ENCODE measurements around the gene PATZ1.
"Not testable (repeated sequence)": the region's sequence is repeated elsewhere in the genome, so short reads cannot be mapped to it uniquely, and the experiment has no call there.

The PATZ1 gene

DNA sequence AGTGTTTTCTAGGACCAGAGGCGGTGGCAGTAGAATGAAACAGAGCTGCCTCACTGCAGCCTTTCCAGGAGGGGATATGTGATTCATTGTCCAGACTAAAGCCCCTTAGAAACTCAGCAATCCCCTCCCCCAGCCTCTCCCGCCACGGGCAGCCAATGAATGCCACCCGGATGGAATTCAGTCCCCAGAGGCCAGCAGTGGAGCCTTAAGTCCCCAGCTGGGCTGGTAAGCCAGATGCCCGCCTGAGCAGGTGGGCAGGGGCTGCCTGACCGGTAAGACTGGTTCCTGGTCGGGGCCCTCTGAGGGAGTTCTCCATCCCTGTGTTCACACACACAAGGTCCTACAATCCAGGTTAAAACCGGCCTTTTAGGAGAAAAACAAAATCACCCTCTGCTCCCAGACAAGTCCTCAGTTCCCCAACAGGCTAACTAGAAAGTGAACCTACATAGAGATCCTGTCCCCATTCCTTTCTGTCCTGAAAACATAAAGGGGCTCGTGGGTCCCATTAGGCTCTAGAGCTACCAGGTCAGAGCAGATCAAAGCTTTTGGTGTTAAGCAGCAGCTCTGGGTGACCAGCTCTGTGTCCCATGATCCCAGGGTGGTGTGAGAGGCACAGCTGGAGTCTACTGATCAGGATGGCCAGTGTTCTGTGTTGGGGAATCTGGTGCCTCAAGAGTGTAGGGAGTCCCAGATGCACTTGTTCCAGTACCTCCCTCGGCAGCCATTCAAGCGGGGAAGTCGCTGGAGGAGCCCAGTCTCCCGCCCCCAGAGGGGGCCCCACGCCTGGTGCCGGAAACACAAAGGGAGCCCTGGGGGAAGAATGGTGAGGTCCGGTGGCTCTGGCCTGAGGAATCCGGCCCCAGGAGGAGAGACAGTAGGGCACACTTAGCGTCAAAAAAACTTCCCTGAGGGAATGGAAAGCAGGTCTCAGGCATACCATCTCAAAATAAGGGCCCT, 2.6 kb downstream of the PATZ1 start:
- no peak for DNase-seq

DNA sequence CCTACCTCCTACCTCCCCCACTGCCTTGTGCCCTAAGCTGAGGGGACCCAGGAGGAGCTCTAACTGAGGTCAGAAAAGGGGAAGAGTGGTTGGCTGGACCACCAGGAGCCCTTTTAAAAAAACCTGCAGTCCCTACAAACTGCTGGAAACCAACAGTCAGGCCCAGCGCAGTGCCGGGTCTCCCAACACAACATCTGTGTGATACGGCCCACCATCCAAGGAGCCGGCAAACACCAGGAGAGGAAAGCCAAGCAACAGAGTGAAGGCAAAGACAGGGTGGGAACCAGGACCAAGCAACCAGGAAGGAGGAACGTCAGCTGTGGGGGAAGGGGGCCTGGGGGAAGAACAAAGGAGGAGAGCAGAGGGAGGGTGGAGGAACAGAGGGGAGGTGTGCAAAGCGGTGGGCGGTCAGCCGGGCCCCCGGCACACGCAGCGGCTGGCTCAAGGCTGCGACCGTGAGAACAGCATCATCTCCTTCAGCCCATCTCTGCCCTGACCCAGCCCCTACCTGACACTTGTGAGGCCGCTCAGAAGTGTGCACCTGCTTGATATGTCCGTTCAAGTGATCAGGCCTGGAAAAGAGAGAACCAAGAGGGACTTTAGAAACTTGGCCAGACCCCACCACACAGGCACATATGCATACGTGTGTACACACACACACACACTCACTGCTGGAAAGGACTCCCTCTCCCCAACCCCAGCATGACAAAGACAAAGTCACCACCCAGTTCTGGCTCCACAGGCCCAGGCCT, 3.6 kb downstream of the PATZ1 start:
- DNase-seq: peak; percentile 5

DNA sequence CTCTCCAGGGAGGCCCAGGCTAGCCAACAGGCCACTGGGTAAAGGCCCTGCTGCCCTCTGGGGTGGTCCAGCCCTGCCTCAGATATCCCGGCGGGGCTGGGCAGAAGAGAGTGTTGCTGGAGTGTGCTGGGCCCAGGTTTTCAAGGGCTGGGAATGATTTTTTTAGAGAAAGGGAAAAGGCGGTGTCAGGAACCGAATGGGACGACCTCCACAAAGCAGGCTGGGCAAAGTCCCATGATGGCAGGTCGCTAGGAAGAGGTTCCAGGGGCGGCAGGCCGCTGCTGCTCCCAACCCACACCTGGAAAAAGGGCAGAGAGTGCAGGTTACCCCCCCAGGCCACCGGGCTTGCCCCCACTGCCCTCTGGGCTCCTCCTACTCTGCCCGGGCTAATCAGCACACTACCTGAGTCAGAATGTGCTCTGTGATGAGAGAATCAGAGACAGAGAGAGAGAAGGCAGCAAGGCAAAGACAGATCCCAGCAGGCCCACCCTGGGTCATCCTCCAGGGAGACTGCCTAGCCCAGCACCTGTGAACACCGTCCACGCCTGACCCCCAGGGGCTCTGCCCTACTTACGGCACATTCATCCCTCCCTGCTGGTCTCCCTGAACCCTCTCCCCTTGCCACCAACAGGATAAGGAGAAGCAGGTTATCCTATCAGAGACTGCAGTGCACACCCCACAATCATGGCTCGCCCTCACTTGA, 4.6 kb downstream of the PATZ1 start:
- no peak for DNase-seq

DNA sequence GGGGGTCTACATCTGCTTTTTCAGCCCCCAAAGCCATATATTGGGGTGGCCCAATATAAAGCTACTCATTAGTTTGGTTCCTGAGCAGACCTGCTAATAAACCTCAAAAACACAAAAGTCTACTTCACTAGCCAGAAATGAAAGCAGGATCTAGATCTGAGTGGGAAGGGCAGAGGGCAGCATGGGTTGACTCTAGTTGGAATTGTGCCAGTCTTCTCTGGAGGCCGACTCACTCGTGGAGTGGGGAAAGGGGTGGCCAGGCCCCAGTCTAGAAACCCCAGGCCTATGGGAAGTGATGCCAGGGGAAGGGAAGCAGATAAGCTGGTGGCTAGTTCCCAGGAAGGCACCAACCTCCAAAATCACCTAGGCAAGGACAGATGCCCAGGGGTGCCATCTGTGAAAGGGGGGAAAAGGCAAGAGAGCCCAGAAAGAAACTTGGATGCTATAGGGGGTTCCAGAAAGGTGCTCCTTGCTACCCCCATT, 5.3 kb downstream of the PATZ1 start:
- no peak for DNase-seq

DNA sequence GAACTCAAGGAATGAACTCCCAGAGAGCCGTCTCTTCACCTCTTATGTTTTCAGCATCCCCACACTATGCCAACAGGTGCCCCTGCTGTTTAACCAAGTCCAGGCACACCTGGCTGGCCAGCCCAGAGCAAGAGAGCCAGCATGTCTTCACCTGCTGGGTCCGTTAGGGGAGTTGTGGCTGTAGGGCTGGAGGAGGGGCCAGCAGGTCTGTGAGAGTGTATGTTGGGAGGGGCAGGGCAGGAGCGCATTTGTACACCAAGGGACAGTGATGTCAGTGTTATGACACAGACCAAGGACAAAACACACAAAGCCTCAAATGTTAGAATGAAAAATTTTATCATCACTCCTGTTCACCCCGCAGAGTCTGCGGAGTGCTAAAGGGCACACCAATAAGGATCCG, 5.8 kb downstream of the PATZ1 start:
- no peak for DNase-seq

DNA sequence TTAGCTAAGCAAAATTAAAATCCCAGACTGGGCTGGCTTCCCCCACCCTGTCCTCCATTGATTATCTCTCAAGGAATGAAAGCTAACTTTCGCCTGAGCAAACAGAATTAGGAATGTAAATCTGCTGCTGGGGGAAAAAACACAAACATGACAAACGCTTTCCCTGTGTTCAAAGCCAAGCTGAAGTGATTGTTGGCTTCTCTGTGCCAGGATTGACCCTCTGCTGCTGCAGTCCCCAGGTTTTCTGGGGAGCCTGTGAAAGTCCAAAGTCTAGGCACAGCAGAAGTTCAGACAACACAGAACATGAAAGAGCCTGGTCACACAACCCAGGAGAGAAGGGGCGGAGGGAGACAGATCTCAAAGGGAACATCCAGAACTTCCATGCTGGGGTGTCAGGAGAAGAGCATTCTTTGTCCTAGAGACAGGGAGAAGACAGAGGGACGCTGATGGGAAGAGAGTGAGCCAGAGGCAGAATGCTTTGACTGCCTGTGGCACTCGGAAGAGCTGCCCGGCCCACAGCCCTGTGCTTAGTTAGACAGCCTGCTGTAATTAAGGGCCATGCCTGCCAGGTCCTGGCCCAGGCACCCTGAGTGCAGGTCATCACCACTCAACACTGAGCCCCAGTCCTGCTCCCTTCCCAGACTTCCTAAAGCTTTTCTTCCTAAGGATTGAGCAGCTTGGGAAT, 6.9 kb downstream of the PATZ1 start:
- DNase-seq: no peak

DNA sequence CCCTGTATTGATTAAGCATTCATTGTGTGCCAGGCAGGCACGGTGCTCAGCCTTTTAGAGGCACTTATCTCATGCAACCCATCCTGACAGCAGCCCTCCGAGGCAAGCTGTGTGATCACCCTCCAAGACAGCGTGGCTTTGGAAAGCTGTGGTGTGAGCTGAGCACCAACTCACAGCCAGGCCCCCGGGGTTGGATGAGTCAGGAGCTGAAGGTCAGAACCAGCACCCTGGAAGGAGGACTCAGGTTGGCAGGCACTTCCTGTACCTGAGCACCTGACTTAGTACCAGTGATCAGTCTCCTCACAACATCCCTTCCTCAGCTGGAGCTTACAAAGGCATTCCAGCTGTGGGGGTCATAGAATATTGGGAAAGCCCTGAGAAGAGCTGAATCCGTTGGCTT, 9.0 kb downstream of the PATZ1 start:
- no peak for DNase-seq

DNA sequence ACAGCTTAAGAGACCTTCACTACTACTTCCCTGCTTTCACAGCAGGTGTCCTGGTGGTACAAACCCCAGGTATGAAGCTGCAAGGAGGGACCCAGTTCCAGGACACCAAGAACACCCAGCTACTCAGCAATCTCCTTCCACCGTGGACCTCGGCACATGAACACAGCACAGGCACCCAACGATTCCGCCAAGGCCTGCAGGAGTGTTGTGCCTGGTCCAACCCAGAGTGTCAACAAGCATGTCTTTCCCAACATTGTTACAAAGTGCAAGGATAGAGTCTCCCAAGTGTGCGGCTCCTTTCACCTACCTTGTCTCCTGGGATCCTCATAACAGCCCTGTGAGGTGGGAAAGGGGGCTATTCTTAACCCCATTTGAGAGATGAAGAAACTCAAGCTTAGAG, 11.8 kb downstream of the PATZ1 start:
- DNase-seq: no peak

DNA sequence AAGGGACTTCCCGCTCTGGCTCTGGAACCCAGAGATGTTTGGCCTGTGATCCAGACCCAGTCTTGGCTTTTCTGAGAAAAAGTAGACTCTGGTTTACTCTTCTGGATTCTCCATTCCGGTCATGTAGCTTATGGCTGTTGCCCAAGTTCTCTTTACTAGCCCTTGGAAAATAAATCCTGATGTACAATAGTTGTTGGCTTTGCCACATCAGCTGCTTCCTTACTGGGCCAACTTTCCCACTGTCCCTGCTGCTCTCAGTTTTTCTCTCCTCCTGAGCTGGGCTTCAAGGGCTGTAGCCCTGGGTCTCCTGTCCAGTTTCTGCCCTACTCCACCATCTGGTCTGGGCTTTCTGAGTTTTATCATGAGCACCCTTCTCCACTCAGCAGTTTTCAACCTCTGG, 12.5 kb downstream of the PATZ1 start:
- no peak for DNase-seq

DNA sequence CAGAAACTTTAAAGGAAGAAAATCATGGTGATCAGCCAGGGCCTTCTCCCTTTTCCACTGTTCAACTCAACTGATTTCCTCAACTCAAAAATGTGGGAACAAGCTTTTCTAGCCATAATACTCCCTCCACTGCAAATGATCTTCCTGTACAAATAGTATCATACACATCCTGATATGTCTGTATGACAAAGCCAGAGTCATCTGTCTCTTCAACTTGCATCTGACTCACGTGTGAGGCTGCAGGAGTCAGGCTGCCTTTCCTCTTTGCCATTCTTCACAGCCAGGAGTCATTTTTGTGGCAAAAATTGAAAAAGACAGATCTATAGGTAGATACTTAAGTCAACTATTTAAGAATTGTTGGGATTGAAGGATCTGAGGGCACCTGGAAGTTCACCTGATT, 13.3 kb downstream of the PATZ1 start:
- DNase-seq: no peak

DNA sequence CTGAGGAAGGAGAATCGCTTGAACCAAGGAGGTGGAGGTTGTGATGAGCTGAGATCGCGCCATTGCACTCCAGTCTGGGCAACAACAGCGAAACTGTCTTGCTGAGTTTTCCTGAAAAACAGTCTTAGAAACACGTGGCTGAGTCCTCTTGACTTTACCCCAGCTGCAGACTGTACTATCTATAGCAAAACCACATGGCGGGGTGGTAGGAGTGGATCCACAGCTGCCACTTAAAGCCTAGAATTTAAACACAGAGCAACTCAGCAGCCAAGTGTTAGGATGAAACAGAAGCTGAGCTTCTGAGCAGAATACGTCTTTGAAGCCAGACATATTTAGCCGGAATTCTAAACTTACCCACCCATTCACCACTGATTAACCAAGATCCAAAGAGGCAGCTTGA, 14.1 kb downstream of the PATZ1 start:
- DNase-seq: no peak

DNA sequence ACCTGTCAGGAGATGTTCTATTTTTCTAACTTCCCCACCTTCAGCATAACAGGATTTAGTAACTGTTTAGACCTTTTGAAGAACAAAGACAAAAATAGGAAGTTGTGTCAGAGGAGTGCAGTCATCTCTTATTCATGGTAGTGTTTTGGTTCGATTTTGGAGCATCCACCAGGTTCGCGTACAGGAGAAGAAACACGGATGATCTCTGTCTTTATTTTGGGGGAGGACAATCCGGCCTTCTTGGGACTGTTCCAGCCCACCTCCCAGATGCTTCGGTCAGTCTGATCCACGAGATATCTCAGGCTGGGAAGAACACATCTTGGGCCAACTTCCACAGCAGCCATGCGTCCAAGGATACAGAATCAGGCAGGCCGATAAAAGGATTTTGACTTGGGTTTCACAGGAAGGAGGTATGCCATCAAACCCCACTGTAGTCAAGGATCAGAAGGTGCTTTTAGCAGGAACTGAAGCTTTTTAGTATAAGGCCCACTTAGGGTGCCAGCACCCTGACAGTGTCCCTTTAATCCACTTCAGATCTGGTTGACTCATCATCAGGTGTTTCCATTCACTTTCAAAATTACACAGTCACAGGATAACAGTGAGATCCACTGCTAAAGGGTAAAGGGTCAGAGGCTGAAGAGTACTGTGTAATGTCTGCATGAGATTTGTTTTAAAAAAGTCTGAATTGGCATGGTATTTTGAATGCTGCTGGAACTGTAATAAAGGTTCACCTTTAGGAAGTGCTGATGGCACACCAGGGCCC, 16.5 kb downstream of the PATZ1 start:
- DNase-seq: no peak

DNA sequence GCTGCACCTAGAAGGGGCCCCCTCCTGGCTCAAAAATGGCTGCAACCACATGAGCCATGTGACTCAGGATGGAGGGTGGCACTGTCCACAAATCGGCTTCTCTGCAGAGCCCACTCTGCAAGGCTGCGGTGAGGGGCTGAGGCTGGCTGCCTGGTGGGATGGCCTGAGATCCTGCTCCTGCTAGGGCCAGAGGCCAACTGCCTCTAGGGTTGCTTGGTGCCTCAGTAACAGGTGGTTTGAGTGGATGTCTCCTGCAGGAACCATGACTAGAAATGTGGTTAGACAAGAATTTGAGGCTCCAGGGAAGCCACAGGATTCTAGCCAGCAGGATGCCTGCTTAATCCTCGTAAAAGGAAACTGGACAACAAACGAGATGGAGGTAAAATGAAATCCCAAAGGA, 17.1 kb downstream of the PATZ1 start:
- no peak for DNase-seq

DNA sequence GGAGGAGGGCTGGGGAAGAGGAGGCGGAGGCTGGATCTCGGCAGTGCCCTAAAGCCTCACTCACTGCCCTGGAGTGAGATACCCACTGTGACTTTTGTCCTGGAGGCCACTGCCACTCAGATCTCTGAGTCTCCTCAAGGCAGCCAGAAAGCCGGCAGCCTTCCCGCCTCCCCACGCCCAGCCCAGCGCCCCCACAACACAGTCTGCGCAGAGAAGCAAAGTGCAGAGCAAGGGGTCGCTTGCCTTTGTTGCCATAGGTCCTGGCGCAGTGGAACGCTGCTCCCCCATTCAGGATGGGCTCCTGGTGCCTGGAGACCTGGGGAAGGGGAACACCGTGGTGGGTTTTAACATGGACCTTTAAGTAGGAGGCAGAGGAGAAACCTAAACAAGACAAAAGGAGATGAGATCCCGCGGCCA, 17.6 kb downstream of the PATZ1 start:
- DNase-seq: no peak

DNA sequence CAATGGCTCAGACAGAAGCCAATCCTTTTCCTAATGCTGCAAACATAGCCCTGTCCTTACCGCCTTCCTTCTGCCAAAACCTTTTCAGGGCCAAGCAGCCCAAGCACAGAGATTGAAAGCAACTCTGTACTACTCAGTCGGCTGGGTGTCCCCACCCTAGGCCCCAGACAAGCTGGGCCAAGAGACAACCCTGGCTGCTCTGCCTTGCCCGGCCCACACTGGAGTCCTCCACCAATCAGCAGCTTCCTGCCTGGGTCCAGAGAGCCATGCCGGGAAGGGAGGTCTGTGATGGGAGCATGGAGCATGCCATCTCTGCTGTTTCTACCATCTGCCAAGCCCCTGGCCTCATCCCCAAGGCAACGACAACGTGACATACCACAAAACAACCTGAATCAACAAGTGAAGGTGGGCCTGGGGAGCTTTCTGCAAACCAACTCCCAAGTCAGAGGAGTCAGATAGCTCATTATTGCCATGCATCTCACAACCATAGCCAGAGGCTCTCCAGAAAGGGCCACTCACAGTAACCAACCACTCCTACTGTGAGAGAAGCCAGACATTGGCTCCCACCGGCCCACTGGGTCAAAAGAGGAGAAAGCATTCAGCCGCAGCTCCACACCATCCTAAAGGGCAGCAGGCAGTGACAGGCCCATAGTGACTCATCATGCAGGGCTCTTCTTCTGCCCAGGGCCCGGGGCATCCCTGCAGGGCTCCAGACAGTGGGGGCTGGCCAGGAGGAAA, 18.2 kb downstream of the PATZ1 start:
- no peak for DNase-seq

DNA sequence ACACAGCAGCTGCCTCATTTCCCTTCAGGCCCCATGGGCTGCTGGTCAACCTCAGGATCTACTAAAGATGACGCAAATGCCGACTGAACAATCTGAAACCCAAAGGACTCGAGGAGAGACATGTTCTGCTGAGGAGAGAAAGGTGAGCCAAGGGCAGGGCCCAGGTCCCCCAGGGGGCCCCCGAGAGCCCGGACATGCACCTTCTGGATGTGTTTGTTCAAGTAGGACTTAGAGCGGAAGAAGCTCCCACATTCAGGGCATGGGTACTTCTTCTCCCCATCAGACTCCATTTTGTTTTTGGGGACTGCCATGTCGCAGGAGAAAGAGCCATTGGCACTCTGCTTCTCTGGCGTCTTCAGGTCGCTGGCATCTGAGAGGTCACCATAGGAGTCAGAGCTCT, 19.3 kb downstream of the PATZ1 start:
- no peak for DNase-seq

DNA sequence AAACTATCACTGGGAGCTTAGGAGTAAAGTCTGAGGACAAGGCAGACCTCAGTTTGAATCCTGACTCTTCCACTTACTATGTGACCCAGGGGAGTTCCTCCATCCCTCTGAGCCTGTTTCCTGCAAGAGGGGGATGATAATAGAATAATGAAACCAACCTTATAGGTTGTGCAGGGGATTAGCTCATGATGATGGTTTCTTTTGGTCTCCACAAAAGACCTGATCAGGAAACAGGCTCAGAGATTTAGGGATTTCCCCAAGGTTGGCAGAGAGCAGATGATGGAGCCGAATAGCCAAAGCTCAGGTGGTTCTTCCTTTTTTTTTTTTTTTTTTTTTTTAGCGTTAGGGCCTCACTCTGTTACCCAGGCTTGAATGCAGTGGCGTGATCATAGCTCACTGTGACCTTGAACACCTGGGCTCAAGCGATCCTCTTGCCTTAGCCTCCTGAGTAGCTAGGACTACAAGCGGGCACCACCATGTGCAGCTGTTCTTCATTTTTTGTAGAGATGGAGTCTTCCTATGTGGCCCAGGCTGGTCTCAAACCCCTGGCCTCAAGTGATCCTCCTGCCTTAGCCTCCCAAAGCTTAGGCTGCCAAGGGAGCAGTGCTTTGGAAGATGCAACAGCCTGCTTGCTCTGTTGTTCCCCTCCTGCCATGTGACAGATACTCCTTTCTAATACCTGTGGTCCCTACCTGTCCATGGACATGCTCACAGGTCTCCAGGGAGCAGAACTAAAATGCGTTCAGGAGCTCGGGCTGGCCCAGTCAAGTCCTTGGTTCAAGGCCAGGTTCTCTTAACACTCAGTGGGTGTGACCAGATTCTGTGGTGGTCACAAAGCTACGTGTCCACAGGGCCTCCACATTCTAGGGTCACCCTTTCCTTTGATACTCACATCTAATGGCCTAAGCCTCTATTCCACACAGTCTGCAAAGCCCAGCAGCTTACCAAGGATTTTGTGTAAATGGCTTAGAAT, 22.3 kb downstream of the PATZ1 start:
- no peak for DNase-seq

DNA sequence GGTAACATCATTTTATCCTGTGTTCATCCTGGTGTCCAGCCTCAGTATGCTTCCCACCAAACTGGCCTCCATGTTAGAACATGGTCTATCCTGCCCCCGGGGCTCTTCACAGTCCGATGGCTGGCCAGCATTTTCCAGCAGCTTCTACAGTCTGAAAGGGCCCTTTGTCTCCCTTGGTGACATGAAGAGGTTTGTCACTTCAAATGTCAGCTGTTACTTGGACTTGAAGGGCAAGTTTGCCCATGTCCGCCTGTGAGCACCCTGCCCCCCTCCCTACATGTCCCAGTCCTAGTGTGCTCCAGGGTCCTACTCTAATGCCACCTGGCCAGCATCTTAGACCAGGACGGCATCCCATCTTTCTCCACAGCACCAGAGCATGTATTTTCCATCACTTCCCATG, 24.7 kb downstream of the PATZ1 start:
- DNase-seq: no peak

DNA sequence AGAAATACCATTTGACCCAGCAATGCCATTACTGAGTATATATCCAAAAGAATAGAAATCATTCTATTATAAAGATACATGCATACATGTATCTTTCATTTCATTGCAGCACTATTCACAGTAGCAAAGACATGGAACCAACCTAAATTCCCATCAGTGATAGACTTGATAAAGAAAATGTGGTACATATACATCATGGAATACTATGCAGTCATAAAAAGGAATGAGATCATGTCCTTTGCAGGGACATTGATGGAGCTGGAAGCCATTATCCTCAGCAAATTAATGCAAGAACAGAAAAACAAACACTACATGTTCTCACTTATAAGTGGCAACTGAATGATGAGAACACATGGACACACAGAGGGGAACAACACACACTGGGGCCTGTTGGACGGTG, 31.9 kb downstream of the PATZ1 start:
- DNase-seq: not testable (repeated sequence)

Measured in NCI-H2227 treated with DMSO at 0.1 percent for 48 hours (cell line).